ENCODE measurements around the gene PHKG2. TPM values are rescaled to one million over a fixed set of nuclear protein-coding genes. Genes with fewer than 3 reads are reported as not detected.

The PHKG2 gene
- total RNA-seq, 2 experiments from 2014 or later: 42.1 to 43.7 TPM

DNA sequence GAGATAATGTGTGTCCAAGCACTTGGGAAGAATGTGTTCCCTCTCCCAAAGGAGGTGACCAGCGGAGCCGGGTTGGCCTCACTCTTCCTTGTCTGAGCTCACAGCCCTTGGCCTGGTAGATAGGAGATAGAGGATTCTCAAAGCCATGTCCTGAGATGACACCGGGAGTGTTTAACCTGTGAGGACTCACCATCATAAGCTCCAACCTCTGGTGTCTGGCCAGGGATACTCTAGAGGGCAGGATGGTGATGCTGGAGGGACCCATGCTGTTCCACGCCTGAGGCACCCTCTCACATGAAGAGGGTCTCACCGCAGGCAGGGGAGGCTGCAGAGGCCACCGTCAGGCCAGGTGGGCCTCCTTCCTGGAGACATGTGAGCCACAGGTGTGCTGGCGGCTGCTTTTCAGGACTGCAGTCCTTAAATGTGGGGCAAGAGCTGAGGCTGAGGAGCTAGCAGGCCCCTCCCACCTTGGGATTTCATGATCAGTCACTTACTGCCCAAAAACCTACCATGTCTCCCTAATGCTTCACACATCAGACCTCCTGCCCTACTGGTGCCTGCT is 45.4 kb downstream of the PHKG2 start:
- ChIA-PET POLR2A (interaction anchor here (0.5 to 1.2 kb wide), 2 partner anchors 9 to 107 kb away, joined by 3 to 5 read pairs; no protein-coding TSS in a partner anchor), CTCF (interaction anchor here (1.1 to 1.6 kb wide), 4 partner anchors 9 to 157 kb away, joined by 4 to 6 read pairs (median 4); no protein-coding TSS in a partner anchor)
- no peak overlapping the region for H3K4me3 Mint-ChIP-seq
- no peaks in the 10 kb centered on the region for H3K9me3 Mint-ChIP-seq (ENCODE audit: insufficient read depth)
- H3K4me1 Mint-ChIP-seq (ENCODE audit: low read depth): no peaks in the 10 kb centered on the region
- no peaks in the 10 kb centered on the region for H3K27me3 Mint-ChIP-seq (ENCODE audit: low read depth)
- ATAC-seq (no peak), DNase-seq (no peak)
- no peaks in the 10 kb centered on the region for H3K36me3 Mint-ChIP-seq (ENCODE audit: low read depth)
- H3K27ac Mint-ChIP-seq: no peak overlapping the region

GRCh38 chr16:30794634-30795033 is 46.4 kb downstream of the PHKG2 start:
- Mint-ChIP-seq H3K4me3 (no peak overlapping the region), H3K27ac (no peak overlapping the region), H3K27me3 (ENCODE audit: low read depth) (no peaks in the 10 kb centered on the region), H3K36me3 (ENCODE audit: low read depth) (no peaks in the 10 kb centered on the region), H3K4me1 (ENCODE audit: low read depth) (no peaks in the 10 kb centered on the region), H3K9me3 (ENCODE audit: insufficient read depth) (no peaks in the 10 kb centered on the region)
- ATAC-seq (no peak), DNase-seq (no peak)
- CTCF ChIA-PET: no interaction called here
- POLR2A ChIA-PET: interaction anchor here (0.8 kb wide), 1 partner anchor 9 kb away, joined by 3 read pairs; no protein-coding TSS in a partner anchor

- ATAC-seq (peak; percentile 60), DNase-seq (no peak)
- Mint-ChIP-seq H3K27me3 (ENCODE audit: low read depth) (peaks cover 2% of the 10 kb centered on the region), H3K4me3 (no peak overlapping the region), H3K9me3 (ENCODE audit: insufficient read depth) (no peaks in the 10 kb centered on the region), H3K36me3 (ENCODE audit: low read depth) (no peaks in the 10 kb centered on the region), H3K27ac (no peak overlapping the region), H3K4me1 (ENCODE audit: low read depth) (peaks cover 7% of the 10 kb centered on the region)
- ChIA-PET CTCF (interaction anchor here (0.9 to 3.4 kb wide), 6 partner anchors 8 to 144 kb away, joined by 3 to 15 read pairs (median 5); no protein-coding TSS in a partner anchor), POLR2A (no interaction called here)
These were observed 49.6 kb downstream of the PHKG2 start for GRCh38 chr16:30797670-30798309.

Other genes starting within 250 kb of the PHKG2 start
- gene ZNF768, start 221.9 kb upstream of the PHKG2 start, total RNA-seq: 1 to 10 TPM; 6.7 to 7.0 TPM
- gene ZNF747, start 213.6 kb upstream of the PHKG2 start, total RNA-seq: 10 to 100 TPM in 1 of 2 experiments, 1 to 10 TPM in 1; 8.9 to 10.8 TPM
- 10 to 100 TPM; 15.2 to 15.4 TPM for gene ZNF764, start 190.1 kb upstream of the PHKG2 start, total RNA-seq
- 10 to 100 TPM; 12.5 to 13.4 TPM for gene ZNF688, start 176.7 kb upstream of the PHKG2 start, total RNA-seq
- 10 to 100 TPM; 11.7 to 13.7 TPM for gene ZNF785, start 162.7 kb upstream of the PHKG2 start, total RNA-seq
- gene ZNF689, start 138.0 kb upstream of the PHKG2 start, total RNA-seq: 10 to 100 TPM; 12.0 to 13.4 TPM
- gene PRR14, start 97.5 kb upstream of the PHKG2 start, total RNA-seq: 10 to 100 TPM; 87.6 to 91.4 TPM
- gene FBRS, start 90.0 kb upstream of the PHKG2 start, total RNA-seq: 100 to 1,000 TPM in 1 of 2 experiments, 10 to 100 TPM in 1; 85.2 to 100 TPM
- 10 to 100 TPM; 75.2 to 76.0 TPM for gene SRCAP, start 49.3 kb upstream of the PHKG2 start, total RNA-seq
- gene CFAP119, start 13.6 kb downstream of the PHKG2 start, total RNA-seq: 1 to 10 TPM; 4.4 to 4.8 TPM
- 100 to 1,000 TPM; 100 to 102 TPM for gene RNF40, start 13.9 kb downstream of the PHKG2 start, total RNA-seq
- 1 to 10 TPM; 1.7 to 1.9 TPM for gene ZNF629, start 38.8 kb downstream of the PHKG2 start, total RNA-seq
- 10 to 100 TPM; 30.3 to 34.5 TPM for gene BCL7C, start 145.7 kb downstream of the PHKG2 start, total RNA-seq
- gene CTF1, start 148.2 kb downstream of the PHKG2 start, total RNA-seq: under 1 TPM; 0.23 to 0.34 TPM
- 10 to 100 TPM; 22.7 to 23.1 TPM for gene FBXL19, start 175.1 kb downstream of the PHKG2 start, total RNA-seq
- 10 to 100 TPM; 21.4 to 23.1 TPM for gene ORAI3, start 200.6 kb downstream of the PHKG2 start, total RNA-seq
- 10 to 100 TPM; 25.6 to 28.4 TPM for gene SETD1A, start 209.3 kb downstream of the PHKG2 start, total RNA-seq
- gene HSD3B7, start 236.8 kb downstream of the PHKG2 start, total RNA-seq: 1 to 10 TPM; 6.3 to 7.8 TPM